Measurements from ENCODE around the gene DFFB.

Gene DFFB

DNA sequence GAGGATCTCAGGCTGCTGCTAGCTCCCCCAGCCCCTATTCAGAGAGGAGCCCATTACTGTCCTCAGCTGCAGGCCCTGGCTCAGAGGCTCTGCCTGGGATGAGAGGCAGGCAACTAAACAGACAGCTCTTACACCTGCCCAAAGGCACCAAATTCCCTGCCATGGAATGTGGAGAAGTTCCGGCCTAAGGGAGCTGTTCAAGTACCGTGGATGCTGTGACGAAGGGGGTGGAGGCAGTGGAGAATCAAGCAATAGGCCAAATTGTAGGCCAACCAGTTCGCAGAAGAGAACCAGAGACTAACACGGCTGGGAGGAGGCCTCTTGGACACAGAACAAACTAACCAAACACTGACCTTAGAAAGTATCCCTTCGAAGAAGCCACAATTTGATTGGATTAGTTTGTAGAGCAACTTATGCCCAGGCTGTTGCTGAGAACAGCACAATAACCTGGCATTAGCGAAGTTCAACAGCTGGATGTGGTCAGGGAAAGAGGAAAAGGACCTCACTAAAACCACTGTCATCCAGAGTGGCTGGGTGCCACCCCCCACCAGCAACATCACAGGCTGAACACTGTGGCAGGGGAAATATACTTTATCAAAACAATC, 39.2 kb downstream of the DFFB start:
- DNase-seq (ENCODE audit: low read depth), result no peak

DNA sequence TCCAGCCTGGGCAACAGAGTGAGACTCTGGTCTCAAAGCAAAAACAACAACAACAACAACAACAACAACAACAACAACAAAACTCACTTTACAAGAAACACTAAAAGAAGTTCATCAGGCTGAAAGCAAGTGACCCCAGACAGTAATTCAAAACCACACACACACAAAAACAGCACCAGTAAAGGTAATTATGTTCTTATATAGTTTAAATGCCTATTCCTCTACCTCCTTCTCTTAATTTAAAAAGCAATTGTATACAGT, 41.1 kb downstream of the DFFB start:
- DNase-seq (ENCODE audit: low read depth), result no peak

DNA sequence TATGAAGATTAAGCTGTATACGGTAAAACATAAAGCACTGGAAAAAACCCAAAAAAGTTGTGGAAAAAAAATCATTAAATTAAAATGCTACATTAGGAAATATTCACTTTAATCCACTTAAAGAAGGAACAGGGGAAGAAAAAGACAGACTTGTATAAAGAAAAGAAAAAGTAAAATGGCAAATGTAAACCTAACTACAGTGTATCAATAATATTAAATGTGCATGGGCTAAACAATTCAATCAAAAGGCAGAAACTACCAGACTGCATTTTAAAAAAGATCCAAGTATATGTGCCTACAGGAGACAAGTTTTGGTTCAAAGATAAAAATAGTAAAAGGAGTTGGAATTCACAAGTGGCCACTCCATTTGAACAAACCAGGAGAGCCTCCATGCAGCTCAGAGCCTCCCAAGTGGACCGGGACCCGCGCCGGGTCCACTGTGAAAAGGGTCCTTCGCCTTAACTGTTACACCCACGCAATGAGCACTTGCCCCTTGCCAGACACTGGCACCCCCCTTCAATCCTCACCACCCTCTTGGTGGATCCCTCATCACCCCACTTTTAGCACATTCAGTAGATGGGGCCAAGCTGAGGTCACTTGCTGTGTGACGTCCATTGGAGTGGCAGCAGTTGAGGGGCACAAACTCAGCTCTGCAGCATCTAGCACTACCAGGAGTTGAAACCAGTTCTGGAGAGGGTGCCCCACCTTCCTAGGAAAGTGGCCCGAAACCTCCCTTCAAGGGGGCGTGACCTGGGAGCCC, 41.9 kb downstream of the DFFB start:
- no peak for DNase-seq (ENCODE audit: low read depth)

DNA sequence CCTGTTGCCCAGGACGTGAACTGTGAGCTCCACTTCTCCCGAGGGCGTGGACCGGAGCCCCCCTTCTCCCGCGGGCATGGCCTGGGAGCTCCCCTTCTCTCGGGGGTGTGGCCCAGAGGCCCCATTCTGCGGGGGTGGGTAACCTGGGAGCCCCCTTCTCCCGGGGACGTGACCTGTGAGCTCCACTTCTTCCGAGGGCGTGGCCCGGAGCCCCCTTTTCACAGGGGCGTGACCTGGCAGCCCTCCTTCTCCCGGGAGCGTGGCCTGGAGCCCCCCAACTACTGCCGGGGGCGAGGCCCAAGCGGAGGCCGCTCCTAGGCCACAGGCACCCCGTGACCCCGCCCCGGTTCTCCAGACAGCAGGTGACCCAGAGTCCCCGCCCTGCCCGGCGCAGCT, 42.5 kb downstream of the DFFB start:
- no peak for DNase-seq (ENCODE audit: low read depth)

DNA sequence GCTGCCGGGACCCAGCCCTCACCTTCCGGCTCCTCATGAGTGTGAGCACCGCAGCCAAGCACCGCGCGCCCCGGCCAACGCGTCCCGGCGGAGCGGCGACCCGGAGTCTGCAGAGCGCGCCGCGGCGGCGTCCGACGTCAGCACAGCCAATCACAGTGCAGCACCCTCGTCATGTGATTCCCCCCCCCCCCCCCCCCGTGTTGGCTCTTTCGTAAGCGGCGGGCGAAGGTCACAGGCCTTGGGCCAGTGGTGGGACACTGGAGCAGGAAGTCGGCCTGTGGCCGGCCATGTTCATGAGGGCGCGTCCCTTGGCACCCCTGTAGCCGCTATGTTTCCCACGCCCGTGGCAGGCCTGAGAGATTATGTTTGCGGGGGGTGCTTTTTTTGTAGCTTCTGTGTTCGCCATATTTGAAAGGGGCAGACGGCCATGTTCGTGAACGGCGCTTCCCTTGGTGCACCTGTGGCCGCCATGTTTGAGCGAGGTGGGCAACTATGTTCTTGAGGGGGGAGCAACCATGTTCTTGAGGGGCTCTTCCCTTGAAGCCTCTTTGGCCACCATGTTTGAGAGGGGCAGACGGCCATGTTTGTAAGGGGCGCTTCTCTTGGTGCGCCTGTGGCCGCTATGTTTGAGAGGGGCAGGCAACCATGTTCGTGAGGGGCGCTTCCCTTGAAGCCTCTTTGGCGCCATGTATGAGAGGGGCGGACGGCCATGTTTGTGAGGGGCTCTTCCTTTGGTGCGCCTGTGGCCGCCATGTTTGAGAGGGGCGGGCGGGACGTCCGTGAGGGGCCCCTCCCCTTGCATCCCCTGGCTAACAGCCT, 43.1 kb downstream of the DFFB start, which contains the start of gene C1orf174:
Gene C1orf174 (minus strand): TSS at position 123 of the 819 bp plus-strand sequence. CDS start 86 bp downstream, at position 37.
- DNase-seq (ENCODE audit: low read depth), result peak; percentile 97

DNA sequence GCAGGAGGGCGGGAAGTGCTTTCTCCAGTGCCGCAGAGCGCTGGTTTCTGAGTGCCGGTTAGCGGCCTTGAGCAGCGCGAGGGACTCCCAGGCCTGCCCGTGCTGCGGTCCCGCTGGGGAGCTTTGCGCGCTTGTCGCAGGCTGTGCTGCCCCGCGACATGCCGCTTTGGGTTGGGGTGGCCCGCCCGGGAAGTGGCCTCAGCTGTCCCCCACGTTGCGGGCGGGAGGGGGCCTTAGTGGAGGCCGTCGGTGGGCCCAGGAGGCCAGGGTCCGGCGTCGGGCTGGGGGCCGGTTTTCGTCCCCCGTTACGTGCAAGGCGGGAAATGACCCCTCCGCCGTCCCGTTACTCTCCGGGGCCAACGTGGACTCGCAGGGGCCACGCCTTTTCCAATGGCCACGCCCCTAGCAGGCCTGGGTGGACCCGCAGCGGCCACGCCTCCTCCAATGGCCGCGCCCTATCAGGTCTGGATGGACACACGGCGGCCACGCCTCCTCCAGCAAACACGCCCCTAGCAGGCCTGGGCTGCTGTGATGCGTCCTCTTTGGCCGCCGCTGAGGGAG, 43.8 kb downstream of the DFFB start:
- DNase-seq (ENCODE audit: low read depth), result peak; percentile 96

DNA sequence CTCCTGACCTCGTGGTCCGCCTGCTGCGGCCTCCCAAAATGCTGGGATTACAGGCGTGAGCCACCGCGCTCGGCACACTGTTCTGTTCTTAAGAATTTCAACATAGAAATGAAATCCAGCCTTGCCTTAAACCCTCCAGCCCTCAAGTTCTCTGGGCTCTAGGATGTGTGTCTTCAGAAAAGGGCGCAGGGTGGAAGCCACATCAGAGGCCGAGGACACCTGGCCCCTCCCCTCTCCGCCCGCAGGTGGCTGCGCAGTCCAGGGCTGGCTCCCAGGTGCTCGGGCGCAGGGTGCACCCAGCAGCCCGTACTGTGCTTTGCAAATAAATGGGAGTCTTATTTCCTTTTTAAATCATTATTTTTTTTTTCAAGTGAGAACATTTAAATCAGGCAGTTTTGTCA, 44.8 kb downstream of the DFFB start:
- DNase-seq (ENCODE audit: low read depth), result no peak

DNA sequence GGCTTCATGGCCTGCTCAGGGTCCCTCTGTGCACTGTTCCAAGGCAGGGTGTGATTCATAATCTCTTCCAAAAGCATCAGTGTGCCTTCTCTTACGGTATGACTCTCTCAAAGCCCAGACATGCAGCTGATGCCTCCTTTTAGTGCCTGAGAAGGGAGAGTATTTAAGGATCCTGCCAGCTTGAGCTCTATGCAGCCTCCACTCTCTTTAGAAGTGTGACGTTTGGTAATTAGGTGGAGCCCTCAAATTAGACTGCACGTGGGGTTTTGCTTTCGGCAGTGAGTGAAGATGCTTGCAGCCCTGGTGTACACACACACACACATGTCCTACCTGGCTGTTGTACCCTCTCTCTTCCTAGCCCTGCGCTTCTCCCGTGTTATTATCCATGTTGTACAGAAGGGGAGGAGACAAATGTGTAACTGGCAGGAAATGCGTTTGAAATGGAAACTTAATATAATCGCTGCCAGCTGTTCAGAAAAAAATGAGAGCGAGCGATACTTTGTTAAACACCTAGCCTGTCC, 45.4 kb downstream of the DFFB start:
- no peak for DNase-seq (ENCODE audit: low read depth)

DNA sequence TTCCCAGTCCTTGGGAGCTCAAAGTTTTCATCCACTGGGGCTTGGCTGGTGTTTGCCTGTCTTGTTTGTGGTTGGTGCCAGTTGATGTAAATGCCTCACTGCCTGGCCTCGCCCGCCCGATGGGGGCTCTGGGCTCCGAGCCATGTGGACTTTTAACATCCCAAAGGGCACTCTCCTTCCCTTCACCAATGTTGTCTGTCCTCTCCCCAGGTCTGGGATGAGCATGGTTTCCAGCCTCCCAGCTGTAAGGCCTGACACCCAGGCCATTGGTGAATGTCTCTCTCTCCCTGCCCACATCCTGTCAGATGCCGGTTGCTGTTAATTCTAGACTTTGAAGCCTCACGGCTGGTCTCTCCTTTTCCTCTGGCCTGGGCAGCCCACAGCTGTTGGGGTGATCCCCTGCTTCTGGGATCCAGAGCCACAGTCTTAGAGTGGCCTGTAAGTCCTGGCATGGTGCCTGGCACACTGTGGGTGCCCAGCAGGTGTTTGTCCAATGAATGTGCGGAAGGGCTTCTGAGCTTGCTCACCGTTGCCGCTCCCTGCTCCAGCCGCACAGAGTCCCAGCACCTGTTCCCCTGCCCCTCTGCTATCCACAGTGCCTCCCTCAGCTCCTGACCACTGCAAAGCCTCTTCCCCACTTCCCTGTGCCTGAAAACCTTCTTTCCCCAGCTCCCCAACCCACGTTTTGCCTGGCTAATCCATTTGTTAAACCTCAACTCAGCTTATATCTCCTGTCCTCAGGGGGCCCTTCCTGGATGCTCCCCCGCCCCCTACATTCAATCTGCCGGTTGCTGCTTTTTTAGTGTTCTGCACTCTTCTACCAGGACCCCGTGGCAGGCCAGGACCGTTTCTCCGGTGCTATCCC, 46.1 kb downstream of the DFFB start:
- DNase-seq (ENCODE audit: low read depth), result no peak

DNA sequence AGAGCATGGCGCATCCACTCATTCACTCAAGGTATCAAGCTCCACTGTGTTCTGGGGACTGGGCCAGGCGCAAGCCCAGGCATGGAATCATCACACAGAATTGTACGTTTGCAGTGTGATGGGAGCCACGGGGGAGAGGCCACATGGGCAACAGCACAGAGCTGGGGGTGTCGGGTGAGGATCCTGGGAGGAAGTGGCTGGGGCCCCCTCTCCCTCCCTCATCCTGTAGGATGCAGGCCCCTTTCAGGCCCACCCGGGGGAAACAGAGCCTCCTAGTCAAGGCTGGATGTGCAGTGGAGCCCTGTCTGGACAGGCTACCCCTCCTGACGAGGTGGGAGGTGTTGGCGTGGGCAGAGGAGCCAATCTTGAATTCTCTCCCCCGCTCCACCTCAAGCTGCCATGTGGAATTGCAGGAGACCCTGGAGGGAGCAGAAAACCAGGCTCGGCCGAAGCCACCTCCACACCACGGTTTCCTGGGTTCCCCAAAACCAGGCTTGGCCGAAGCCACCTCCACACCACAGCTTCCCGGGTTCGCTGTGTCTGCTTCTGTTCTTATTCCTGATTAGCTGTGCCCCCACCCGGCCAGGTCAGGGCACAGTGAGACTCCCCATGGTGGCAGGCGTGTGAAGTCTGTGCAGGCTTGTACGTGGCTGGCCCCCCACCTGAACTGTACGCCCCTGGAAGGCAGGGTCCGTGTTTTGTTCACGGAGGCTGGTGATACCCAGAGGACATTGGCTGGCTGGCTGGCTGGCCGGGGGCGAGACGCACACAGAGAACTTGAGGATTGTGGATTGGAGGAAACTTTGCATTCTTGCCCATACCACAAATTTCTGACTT, 46.9 kb downstream of the DFFB start:
- no peak for DNase-seq (ENCODE audit: low read depth)

DNA sequence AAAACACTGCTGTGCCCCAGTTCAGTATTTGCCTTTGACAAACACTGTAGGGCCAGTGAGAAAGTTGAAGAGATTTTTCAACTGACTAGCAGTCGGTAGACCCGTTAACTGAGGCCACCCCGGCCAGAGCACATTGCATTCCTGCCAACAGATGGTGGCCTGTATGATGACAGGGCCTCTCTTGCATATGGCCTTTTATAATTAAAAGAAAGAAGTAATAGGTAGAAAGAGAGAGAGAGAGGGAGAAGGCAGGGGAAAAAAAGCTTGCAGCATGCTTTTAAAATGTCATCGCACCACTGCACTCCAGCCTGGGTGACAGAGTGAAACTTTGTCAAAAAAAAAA, 47.5 kb downstream of the DFFB start:
- no peak for DNase-seq (ENCODE audit: low read depth)

DNA sequence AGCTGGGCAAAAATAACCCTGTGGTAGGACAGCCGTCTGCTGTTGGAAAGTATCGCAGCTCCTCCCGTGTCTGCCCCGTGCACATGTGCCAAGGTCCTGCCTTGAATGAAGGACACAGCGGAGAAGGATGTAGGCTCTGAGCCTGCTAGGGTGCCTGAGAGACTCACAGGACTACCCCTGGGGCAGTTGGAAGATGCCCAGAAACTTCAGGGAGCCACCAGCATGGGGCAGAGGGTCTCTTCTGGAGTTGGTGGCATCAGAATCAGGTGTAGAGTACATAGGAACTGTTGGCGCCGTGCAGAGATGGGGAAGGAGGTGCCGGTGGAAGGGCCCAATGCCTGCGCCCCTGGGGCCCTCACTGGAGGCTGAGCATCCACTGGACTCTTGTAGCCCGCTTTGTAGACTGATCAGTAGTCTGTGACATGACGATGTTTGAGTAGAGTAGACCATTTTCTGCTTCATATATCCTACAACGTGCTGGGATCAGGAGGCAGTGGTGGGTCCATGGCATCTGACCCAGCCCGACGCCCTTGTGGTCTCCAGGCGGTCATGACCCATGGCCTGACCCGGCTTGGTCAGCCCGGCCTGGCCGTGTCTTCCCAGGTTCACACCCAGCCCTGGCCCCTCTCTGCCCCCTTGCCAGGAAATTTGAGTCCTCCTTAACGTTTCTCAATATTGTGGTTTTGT, 48.1 kb downstream of the DFFB start:
- DNase-seq (ENCODE audit: low read depth), result no peak

DNA sequence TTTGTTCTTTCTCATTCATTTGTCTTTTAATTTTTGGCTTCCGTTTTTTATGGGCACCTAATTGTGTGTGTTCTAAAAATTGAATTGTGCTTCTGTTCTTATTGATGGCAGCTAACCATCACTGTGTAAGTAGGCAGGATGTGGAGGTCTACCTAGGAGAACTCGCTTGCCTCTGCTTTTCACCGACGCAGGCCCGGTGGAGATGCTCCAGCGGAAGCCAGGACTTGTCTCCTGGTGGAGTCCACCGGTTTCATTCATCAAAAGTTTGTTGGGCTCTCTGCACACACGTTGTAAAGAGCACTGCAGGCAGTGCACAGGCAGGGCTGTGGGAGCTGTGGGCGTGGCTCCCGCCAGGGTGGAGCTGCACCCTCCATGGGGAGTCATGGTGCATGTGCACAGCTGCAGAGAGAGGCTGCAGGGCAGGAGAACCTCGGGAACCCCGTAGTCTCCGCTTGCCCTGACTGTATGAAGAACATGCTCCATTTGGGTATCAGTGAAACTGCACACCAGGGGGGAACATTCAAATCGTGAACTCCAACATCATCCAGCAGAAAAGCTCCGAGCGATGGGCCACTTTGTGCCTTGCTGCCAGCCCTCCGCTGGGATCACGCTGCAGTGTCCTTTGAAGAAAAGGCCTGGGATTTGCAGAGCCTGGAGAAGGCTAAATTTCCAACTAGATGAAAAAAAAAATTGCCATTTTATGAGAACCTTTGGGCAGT, 48.8 kb downstream of the DFFB start:
- DNase-seq (ENCODE audit: low read depth), result no peak

DNA sequence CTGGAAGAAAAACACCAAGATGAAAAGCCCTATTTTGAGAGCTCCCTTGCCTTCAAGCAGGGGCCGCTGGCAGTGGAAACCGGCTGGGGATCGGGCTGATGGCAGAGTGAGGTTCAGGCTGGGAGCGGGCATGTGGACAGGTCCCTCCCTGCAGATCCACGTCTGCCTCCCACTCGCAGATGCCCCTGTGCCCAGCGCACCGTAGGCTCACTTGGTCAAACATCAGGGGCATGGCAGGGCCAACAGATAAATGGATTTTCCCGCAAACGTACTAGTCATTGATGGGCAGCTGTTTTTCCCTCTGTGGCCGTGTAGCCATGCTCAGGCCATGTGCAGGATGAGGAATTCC, 49.4 kb downstream of the DFFB start:
- no peak for DNase-seq (ENCODE audit: low read depth)

DNA sequence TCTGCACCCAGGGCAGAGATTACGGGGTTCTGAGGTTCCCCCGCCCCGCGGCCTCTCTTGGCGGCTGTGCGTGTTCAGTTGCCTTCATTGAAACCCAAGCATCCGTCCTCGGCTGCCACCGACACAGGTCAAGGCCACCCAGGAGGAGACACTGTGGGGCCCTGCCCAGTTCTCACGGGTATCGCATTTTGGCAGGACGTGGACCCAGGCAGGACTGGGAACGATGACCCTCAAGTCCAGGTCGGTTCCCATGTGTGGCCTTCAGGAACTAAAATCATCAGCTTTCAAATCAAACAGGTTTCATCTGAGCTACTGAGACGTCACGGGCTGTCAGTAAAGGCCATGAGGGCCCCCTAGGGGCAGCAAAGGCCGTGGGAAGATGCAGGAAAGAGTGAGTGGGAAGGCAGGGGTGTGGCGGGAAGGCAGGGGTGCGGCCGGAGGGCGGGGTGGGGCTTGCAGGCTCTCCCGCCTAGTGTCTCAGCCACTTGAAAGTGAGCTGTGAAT, 49.8 kb downstream of the DFFB start:
- DNase-seq (ENCODE audit: low read depth), result no peak

DNA sequence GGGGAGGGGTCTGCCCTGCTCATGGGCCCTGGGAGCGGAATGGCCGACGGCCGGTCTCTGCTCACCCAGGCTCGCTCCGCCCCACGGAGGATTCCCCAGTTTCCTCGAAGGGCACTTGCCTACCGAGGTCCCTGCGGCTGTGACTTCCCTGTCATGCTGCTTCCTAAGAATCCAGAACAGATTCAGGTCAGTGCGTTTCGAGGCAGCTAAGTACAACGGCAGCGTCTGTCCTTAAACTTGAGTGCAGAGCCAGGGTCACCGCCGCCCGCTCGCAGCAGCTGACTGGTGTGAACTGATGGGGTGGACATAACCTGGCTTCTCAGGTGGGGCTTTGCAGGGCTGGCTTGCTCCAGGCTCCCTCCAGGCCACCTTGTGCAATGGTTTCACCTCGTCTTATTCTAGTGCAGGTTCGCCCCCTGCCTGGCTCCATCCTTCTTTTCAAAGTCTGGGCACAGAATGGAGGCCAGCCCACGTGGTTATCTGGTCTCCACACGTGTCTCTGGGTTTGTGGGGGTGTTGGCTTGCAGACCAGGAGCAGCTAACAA, 50.4 kb downstream of the DFFB start:
- DNase-seq (ENCODE audit: low read depth), result no peak

DNA sequence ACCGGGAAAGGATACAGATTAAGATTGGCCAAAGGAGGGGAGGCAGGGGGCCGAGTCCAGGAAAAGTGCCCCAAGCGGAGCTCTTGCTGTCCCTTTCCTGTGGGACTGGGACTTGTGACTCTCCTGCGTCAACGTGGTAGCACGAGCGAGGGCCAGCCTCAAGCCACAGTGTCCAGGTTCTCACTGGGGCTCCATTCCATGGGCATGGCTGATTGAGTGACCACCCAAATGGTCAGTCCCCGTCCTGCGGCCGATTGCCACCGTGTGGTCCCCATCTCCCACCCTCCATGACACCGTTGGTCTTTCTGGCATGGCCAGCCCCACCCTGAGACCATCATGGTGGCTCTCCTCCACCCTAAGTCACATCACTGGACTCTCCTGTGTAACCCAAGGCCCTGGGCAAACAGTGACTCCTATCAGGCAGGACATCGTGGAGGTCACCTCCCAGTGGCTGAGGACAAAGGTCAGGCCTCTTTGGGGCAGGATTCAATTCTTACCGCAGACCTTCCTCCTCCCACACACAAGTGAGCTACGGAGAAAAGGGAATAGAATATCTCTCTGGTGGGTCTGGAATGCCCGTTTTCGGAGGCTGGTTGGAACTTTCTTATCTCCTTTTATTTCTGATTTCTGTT, 51.7 kb downstream of the DFFB start:
- DNase-seq (ENCODE audit: low read depth), result no peak

DNA sequence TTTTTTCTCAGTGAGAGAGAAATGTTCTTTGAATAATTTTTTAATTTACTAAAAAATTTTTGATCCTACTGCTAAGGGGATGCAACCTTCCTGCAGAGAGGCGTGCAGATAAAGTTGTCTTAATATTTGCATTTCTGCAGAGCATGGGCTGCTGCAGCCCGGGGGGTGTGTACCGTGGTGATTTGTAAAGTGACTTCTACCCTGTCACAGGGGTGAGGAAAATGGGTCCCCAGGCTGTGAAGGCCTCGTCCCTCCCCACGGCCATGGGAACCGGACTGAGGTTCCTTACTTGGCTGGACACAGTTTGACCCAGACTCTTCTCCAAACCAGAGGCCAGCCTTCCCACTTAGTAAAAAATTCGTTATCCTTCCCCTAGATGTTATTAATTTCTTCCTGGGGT, 52.3 kb downstream of the DFFB start:
- no peak for DNase-seq (ENCODE audit: low read depth)

Measured in iris pigment epithelial cell (primary cell).